Stimulated activated CD4-positive, alpha-beta T cell treated with anti-CD3 and anti-CD28 coated beads, Interleukin-4, amount 100 ng/mL, for 48 hours (primary cell): ENCODE measurements around the gene UBB.
"Not testable (repeated sequence)": the region's sequence is repeated elsewhere in the genome, so short reads cannot be mapped to it uniquely, and the experiment has no call there.

Experiments used
- DNase-seq, 2 donors: peaks; one replicate each; pipeline ENCODE4 v3.0.0-alpha.2; 2020; ENCODE audit warnings: low read depth in 2 of 2

UBB gene

GRCh38 chr17:16374146-16374938 lies 6.5 kb upstream of the UBB start:
- no peak for DNase-seq

DNA sequence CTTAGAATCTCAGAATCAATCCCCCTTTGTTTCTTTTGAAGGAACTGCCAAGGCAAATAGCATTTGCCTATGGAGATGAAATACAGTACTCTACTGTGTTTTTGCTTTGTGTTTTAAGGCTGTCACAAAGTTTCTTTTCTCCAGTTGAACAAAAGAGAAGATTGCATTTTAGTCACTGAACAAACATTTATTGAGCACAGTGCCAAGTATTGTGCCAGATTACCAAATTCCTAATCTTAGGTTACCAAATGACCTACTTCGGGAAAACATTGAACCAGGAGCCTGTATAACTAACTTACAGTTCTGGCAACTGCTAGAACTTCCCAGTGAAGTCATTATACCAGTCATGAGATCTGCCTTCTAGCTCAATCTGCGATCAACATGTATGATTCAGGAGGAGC lies 3.0 kb upstream of the UBB start:
- DNase-seq: no peak

DNA sequence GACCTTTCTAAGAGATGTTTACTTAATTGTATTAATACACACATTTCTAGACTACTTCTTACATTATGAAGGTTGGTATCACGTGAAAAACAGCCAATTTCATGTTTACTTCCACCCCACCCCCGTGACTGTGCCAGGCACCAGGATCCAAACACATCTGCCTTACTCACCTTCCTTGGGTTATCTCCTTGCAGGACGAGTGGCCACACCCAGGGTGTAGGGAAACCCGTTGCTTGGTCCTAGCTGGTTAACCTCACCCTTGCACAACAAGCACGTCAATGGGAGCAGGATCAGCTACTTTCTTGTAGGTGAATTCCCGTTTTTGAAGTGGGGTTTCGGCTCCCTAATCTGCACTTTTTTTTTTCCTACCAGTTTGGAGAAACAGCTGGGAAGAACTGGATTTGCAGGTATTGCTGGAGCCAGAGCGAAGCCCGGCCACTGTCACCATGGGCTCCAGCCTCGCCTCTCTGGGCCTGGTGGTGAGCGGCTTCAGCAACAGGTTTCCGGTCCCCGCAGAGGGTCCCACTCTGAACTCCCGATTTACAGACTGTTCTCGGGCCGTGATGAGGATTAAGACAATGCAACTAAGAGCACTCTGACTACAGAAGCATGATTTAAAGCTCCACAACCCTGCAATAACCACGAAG lies 2.1 kb upstream of the UBB start:
- no peak for DNase-seq

DNA sequence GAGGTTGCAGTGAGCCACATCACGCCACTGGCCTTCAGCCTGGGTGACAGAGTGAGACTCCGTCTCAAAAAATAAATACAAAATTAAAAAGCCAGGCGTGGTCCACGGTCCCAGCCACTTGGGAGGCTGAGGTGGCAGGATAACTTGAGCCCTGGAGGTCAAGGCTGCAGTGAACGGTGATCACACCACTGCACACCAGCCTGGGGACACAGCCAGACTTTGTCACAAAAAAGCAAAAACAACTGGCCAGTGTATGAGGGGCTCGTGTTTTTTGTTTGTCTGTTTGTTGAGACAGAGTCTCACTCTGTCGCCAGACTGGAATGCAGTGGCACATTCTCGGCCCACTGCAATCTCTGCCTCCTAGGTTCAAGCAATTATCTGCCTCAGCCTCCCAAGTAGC lies 1.2 kb upstream of the UBB start:
- no peak for DNase-seq

DNA sequence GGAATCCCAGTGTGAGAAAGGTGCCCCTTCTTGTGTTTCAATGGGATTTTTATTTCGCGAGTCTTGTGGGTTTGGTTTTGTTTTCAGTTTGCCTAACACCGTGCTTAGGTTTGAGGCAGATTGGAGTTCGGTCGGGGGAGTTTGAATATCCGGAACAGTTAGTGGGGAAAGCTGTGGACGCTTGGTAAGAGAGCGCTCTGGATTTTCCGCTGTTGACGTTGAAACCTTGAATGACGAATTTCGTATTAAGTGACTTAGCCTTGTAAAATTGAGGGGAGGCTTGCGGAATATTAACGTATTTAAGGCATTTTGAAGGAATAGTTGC lies 567 bp downstream of the UBB start:
- peak; percentile 22 to 30 for DNase-seq

DNA sequence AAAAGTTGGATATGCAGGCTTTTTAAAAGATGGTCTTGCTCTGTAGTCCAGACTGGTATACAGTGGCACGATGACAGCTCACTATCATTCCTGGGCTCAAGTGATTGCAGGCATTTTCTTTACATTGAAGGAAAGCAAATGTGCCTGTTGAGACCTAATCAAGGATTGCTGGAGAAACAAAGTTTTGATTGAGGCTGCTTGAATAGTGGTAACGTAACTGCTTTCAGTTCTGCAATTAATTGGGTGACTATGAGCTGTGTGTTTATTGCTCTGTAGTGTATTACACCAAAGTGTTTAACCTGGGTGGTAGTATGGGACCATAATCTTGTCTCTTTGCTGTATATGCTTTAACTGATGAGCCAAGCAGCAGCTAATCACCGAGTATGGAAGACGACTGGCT lies 2.3 kb downstream of the UBB start:
- no peak for DNase-seq

DNA sequence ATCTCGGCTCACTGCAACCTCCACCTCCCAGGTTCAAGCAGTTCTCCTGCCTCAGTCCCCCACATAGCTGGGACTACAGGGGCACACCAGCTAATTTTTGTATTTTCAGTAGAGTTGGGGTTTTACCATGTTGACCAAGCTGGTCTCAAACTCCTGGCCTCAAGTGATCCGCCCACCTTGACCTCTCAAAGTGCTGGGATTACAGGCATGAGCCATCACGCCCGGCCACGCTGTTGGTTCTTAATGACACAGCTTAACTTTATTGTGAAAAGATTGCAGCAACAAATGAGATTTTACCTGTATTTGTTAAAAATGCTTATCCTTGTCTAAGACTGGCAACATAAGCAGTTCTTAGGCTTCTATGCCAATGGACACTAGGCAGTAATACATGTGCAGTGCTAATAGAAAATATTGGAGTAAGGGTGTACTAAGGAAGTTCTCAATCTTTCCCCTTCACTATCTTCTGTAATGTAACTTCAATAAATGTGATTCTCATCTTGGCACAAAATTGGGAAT lies 2.9 kb downstream of the UBB start:
- no peak for DNase-seq

DNA sequence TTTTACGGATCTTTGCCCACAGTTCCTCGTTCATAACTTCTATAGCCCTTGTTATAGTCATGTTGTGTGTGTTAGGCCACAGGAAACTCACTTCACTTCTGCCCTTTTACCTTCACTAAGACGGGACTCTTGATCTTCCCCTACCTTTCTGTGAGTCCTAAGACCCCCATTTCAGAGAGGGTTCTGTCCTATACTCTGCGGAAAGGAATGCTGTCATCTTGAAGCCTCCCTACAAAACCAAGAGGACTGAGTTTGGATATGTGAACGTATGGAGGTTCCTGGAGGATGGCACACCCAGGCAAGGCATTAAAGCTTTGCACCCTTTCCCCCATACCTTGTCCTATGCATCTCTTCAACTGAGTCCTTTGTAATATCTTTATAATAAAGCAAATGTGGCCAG lies 3.7 kb downstream of the UBB start:
- no peak for DNase-seq

DNA sequence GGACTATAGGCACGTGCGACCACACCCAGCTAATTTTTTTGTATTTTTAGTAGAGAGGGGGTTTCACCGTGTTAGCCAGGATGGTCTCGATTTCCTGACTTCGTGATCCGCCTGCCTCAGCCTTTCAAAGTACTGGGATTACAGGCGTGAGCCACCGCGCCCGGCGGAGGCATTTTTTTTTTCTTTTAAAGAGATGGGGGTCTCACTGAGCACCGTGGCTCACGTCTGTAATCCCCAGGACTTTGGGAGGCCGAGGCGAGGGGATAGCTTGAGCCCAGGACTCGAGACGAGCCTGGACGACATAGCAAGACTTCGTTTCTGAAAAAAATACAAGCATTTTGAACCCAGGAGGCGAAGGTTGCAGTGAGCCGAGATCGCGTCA lies 5.2 kb downstream of the UBB start:
- DNase-seq: not testable (repeated sequence)

DNA sequence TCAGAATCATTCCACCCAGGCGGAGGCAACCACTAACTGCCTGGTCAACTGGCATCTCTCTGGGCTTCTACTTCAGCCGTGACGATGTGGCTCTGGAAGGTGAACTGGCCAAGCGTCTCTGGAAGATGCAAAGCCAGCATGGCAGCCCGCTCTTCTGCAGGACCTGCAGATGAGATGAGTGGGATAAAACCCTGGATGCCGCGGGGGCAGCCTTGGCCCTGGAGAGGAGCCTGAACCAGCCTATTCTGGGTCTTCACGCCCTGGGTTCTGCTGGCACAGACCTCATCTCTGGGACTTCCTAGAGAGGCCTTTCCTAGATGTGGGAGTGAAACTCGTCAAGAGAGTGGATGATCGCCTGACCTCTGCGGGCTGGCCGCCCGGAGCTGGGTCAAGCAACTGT lies 10.6 kb downstream of the UBB start:
- no peak for DNase-seq

DNA sequence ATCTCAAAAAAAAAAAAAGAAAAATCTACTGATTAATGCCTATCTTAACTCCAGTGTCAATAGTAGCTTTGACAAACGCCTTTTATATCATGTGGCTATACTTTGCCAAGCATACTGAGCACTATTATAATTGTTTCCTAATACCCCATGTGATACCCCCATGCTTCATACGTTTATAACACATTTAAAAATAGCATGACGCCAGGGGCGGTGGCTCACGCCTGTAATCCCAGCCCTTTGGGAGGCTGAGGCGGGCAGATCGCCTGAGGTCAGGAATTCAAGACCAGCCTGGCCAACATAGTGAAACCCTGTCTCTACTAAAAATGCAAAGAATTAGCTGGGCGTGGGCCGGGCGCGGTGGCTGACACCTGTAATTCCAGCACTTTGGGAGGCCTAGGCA lies 11.6 kb downstream of the UBB start:
- not testable (repeated sequence) for DNase-seq

- DNase-seq: not testable (repeated sequence)
Measured at GRCh38 chr17:16395887-16396286, 15.0 kb downstream of the UBB start.

DNA sequence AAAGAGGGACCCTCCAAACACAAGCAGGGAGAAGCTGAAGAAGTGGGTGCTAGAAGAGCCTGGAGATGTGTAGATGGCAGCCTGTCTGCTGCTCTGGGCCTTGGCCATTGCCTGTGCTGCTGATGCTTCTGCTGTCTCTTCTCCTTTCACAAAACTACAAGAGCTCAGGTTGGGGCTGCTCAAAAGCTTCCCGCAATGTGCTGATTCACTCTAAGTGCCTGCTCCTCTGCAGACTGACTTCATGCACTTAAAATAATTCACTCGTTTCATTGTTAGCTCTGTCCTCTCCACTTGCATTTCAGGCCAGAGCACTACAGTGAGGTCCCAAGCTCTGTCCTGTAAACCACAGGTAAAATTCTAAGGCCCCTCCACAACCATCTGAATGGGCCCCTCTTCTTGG lies 15.8 kb downstream of the UBB start:
- not testable (repeated sequence) for DNase-seq

DNA sequence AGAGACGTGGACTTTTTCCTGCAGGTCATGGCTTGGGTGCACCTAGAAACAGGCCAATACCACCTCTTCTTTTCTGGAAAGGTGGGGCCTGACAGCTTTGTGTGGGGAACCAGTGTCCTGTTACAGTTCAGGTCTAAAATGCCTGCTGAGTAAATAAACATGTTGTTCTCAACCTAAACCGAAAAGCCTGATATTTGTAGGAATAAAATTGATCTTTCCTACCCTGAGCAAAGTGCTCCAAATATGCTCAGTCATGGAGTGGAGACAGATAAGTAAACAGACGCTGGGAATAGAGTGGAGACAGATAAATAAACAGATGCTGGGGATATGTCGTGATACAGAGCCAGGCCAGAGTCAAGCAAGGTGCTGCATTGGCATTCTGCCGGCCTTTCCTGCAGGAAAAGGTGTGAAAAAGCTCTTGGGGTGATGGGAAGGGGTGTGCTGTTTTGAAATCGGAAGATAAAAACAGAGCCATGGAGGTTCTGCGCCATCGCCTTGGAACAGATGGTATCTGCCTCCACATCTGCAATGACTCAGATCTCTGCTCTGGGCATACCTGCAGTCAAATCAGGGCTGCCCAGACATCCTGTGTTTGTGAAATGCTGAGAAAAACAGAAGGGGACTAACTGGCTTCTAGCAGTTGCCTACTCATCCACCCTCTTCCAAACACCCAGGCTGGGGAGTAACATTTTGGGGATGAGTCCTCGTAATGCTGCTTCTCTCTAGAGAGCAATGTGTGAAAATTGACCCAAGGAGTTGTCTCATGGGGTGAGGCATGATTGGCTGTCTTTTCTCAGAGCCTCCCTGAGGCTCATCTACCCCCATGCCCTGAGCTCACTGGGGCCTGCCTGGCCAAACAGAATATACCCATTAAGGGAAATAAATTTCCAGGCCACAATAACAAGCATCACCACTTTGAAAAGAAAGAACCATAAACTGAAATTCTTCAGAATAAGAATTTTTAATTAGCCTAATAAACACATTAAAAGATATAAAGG lies 17.7 kb downstream of the UBB start:
- no peak for DNase-seq

GRCh38 chr17:16403847-16404246 lies 23.0 kb downstream of the UBB start:
- DNase-seq: not testable (repeated sequence)

GRCh38 chr17:16406742-16407674 lies 26.1 kb downstream of the UBB start:
- no peak for DNase-seq

DNA sequence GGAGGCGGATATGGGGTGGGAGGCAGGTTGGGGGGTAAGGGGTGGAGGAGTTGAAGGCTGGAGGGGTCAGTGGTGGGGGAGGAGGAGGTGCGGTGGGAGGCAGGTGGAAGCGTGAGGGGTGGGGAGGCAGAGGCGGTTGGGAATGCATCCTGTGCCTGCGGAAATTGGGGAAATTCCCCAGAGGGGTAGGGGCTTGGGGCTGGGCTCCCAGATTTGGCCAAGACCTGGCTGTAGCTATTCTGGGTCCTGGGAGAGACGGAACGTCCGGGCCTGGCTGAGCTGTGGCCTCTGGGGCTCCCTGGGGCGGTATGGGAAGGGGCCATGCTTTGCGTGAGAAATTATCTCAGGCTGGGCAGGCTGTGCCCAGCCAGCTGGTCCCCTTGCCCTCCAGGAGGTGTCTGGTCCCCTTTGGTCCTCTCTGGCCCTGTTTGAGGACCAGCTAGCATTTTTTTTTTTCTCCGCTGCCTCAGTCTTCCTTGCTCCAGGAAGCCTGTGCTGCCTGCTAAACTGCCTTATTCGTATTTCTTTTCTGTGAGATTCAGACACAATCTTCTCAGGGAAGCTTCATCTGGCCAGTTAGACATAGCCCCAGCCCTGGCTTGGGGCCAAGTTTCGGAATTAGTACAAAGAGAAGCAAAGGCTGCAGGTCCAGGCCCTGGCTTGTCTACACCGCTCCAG lies 27.2 kb downstream of the UBB start:
- no peak for DNase-seq

DNA sequence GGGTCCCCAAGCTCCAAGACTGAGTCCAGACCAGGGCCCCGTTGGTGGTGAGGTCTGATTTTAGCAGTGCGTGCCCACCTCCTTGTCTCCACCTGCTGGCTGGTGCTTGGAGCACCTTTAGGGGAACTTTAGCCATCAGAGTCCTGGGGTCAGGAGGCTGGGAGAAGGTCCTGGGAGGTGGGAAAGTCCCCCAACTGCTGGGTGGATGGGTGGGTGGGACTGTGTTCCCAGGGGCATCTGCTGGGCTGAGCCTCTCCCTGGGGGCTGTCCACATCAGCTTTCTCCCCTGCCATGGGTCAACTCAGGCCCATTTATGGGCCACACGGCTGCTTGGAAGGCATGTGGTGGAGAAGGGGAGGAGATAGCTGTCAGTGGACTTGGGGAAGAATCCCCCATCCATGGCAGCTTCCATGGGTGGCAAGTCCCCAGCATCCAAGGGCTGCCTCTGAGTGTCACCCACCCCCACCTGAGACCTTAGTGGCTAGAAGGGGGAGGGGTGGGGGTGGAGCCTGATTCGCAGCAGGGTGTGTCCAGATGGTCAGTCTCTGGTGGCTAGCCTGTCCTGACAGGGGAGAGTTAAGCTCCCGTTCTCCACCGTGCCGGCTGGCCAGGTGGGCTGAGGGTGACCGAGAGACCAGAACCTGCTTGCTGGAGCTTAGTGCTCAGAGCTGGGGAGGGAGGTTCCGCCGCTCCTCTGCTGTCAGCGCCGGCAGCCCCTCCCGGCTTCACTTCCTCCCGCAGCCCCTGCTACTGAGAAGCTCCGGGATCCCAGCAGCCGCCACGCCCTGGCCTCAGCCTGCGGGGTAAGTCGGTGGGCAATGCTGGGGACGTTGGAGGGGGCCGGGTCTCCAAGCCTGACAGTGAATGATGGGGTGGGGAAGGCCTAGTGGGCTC lies 34.4 kb downstream of the UBB start, which contains the start of gene TRPV2:
Gene TRPV2 (plus strand): TSS at position 541 of the 894 bp plus-strand sequence. CDS start 2,098 bp downstream, outside the sequence.
- DNase-seq: no peak

DNA sequence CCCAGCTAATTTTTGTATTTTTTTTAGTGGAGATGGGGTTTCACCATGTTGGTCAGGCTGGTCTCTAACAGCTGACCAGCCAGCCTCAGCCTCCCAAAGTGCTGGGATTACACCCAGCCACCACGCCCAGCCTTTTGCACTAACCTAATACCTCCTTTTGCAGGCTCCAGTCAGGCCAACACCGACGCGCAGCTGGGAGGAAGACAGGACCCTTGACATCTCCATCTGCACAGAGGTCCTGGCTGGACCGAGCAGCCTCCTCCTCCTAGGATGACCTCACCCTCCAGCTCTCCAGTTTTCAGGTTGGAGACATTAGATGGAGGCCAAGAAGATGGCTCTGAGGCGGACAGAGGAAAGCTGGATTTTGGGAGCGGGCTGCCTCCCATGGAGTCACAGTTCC lies 36.5 kb downstream of the UBB start:
- no peak for DNase-seq
